GM21526 (cell line): ENCODE results near the gene PIH1D2.
A peak's percentile ranks its signal among the peaks of the same experiment; 100 is the strongest.
"Not testable (repeated sequence)": the region's sequence is repeated elsewhere in the genome, so short reads cannot be mapped to it uniquely, and the experiment has no call there.

ENCODE experiments used
- ATAC-seq: cut with Tn5 transposase; IDR thresholded peaks from one replicate; pipeline ENCODE4 v1.9.1; 2021; ENCODE audit warnings: moderate library complexity; ENCODE audit not compliant: unreplicated experiment, low FRiP score

The PIH1D2 gene

DNA sequence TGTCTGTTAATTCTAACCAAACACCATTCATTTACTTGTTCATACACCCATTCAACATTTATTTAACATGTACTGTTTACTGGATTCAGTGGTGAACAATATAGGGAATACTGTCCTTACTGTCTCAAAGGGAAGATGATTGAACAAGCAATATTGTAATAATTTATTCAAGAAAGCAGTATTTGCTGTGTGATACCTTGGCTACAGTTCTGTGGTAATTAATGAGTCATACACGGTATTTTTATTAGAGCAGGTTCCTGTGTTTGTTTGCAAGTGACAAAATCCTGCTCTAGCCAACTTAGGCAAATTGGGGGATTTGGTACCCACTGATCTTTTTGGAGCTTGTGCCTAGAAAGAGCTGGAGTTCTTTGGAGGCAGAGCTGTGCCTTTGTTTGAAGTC, 15.7 kb downstream of the PIH1D2 start:
- no peak for ATAC-seq

DNA sequence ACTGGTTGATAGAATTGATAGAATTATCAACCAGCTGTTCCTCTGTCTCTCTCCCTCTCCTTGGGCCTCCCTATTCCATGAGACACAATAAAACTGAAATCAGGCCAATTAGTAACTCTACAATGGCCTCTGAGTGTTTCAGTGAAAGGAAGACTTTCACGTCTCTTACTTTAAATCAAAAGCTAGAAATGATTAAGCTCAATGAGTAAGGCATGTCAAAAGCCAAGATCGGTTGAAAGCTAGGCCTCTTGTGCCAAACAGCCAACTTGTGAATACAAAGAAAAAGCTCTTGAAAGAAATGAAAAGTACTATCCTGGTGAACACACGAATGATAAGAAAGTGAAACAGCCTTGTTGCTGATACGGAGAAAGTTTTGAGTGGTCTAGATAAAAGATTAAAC, 16.6 kb downstream of the PIH1D2 start:
- no peak for ATAC-seq

DNA sequence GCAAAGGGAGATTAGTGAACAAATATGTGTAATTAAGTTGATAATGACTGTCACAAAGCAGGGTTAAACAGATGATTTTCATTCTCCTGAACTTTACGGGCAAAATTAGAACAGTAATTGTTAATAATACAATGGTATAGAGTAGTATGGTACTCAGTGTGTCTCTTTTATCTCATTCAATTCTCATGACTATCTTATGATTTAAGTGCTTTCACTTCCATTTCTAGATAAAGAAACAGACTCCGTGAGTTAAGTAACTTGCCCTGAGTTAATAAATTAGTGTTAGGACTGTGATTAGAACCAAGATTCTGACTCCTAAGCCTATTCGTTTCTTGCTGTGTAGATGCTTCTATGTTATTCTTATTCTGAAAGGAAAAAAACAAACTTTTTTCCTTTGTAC, 22.0 kb downstream of the PIH1D2 start:
- ATAC-seq: no peak

DNA sequence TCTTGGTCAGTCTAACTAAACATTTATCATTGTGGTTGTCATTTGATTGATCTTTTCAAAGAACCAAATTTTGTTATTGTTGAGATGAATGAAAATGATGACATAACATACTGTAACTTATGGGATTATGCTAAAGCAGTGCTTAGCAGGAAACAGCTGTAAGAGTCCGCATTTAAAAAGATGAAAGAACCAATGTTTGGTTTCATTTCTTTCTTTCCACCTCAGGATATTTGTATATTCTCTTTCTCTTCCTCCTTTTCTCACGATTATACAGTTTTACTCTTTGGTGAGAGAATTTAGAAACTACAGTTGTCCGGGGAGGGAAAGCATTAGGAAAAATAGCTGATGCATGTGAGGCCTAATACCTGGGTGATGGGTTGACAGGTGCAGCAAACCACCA, 23.1 kb downstream of the PIH1D2 start:
- ATAC-seq: peak; percentile 79

DNA sequence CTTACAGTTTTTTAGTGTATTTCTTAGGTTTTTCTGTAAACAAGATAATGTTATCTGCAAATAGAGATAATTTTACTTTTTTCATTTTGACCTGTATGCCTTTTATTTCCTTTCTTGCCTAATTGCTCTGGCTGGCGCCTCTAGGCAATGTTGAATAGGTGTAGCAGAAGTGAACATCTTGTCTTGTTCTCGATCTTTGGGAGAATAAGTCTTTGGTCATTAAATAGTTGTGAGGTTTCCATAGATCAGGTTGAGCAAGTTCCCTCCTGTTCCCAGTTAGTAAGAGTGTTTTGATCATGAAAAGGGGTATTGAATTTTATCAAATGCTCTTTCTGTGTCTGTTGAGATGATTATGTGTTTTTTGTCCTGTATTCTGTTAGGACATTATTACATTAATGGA, 24.0 kb downstream of the PIH1D2 start:
- no peak for ATAC-seq

DNA sequence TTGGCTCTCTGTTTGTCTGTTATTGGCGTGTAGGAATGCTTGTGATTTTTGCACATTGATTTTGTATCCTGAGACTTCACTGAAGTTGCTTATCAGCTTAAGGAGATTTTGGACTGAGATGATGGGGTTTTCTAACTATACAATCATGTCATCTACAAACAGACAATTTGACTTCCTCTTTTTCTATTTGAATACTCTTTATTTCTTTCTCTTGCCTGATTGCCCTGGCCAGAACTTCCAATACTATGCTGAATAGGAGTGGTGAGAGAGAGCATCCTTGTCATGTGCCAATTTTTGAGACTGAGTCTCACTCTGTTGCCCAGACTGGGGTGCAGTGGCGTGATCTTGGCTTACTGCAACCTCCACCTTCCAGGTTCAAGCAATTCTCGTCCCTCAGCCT, 25.6 kb downstream of the PIH1D2 start:
- not testable (repeated sequence) for ATAC-seq

DNA sequence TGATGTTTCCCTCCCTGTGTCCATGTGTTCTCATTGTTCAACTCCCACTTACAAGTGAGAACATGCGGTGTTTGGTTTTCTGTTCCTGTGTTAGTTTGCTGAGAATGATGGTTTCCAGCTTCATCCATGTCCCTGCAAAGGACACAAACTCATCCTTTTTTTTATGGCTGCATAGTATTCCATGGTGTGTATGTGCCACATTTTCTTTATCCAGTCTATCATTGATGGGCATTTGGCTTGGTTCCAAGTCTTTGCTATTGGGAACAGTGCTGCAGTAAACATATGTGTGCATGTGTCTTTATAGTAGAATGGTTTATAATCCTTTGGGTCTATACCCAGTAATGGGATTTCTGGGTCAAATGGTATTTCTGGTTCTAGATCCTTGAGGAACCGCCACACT, 27.2 kb downstream of the PIH1D2 start:
- not testable (repeated sequence) for ATAC-seq

DNA sequence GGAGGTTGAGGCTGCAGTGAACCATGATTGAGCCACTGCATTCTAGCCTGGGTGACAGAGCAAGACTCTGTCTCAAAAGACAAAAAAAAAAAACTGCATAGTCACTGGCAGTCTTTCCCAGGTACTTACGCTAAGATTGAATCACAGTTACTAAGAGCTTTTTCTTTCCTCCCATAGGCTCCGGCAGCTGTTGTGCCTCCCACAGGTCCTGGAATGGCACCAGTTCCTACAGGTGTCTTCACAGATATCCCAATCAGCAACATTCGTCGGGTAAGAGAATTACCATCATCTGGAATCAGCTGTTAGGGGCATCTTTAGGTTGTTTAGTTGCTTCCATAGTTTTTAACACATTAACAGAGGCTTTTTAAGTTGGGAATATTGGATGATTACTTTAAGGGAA, 28.9 kb downstream of the PIH1D2 start:
- ATAC-seq: no peak

DNA sequence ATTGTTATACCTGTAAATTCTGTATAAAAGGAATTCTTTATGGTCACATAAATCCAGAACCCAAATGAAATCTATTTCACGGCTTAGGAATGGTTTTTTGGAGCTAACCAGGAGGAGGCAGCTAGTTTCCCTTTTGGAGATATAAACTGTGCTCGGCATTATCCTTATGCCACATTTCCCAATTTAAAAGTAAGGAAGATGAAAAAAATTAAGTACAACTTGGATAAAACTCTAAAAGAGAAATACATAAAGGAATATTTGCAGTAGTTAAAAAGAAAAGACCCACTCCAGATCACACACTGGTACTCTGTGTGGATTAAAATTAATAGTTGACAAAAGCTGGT, 30.9 kb downstream of the PIH1D2 start:
- ATAC-seq: no peak

DNA sequence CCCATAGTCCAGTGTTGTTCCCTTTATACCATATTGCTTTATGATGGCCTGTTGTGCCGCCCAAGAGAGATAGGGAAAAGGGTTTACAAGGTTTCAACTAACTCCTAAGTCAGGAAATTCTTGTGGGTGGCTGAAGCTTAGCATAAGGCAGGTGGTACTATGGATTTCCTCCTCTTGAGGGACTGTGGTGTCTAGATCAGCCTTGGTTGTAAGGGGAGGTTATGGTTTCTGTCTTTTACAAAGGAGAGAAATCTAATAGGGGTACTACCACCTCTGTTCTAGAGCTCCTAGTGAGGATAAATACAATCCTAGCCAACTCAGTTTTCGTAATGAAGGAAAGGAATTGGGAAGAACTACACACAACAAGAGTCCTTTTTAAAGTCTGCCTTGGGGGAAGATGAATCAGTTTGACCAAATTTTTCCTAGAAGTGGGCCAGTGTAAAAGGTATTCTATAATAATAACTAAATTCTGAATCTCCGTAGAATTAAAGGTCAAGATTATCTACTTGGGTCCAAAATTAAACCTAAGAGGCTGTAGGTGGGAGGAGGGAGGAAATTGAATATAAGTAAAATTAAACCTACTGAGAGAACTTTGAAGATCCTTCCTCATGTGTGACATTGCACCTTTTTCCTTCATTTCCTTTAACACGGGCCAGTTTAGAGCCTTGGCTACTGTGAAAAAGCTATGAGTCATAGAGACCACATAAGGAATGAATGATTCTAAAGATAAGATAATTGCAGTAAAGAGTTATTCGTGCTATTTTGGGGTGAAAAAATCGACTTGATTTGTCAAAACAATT, 31.5 kb downstream of the PIH1D2 start:
- ATAC-seq: no peak

DNA sequence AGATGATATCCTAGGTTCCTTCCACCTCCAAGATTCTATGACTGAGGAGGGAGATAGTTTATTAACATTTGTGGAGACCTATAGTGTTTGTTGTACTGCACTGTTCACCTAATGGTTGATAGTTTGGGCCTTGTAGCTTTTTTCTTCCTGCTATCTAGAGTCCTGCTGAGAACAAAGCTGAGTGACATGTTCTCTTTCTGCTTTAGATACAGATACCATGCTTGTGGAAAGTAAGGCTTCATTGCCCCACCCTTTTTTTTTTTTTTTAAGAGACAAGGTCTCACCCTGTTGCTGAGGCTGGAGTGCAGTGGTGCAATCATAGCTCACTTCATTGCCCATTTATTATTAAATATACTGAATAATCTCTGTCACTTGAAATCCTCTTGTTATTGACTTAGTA, 36.3 kb downstream of the PIH1D2 start:
- no peak for ATAC-seq

DNA sequence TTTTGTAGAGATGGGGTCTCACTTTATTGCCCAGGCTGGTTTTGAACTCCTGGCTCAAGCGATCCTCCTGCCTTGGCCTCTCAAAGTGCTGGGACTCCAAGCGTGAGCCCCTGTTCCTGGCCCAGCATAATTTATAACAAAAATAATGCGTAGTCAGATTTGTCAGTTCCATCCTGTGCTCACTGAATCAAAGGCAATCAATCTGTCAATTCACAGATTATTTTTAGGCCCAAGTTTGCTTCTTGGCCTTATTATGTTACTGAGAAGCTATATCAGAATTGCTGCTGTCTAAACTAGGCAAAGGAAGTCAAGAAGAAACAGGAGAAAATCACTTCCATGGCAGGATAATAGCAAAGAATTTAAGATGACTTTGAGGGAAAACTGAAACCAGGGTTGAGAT, 39.9 kb downstream of the PIH1D2 start:
- no peak for ATAC-seq

DNA sequence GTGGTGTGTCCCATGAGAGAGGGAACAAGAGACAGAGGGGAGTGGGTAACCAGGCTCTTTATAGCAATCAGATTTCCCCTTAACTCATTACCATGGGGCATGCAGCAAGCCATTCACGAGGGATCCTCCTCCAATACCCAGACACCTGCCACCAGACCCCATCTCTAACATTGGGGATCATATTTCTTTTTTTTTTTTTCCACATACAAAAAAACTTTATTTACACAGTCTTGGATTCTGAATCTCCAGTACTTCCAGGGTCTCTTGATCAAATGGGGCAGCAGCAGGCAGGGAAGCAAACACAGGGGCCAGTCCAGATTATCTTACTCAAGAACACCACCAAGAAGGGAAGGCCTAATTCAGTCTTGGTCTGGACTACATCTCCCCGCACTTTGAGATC, 44.4 kb downstream of the PIH1D2 start:
- no peak for ATAC-seq

DNA sequence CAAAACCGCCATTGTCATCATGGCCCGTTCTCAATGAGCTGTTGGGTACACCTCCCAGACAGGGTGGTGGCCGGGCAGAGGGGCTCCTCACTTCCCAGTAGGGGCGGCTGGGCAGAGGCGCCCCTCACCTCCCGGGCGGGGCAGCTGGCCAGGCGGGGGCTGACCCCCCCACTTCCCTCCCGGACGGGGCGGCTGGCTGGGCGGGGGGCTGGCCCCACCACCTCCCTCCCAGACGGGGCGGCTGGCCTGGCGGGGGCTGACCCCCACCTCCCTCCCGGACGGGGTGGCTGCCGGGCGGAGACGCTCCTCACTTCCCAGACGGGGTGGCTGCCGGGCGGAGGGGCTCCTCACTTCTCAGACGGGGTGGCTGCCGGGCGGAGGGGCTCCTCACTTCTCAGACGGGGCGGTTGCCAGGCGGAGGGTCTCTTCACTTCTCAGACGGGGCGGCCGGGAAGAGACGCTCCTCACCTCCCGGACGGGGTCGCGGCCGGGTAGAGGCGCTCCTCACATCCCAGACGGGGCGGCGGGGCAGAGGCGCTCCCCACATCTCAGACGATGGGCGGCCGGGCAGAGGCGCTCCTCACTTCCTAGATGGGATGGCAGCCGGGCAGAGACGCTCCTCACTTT, 46.9 kb downstream of the PIH1D2 start:
- ATAC-seq: not testable (repeated sequence)

DNA sequence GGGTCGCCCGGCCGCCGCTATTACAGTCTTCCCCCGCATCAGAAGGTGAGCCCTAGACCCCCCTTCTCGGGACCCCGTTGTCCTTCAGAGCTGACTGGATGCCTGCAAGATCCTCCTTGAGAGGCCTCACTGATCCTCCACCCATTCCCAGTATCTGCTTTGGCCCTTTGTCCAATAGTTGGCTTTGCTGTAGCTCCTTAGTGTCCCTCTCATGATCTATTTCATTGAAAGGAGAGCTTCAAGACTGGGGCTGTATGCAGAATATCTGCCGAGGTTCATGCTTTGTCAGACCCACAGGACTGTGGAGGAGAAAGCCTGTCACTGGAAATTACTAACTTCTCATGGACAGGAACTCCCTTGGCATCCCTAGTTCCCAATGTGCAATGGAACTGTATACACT, 48.1 kb downstream of the PIH1D2 start:
- peak; percentile 4 for ATAC-seq

DNA sequence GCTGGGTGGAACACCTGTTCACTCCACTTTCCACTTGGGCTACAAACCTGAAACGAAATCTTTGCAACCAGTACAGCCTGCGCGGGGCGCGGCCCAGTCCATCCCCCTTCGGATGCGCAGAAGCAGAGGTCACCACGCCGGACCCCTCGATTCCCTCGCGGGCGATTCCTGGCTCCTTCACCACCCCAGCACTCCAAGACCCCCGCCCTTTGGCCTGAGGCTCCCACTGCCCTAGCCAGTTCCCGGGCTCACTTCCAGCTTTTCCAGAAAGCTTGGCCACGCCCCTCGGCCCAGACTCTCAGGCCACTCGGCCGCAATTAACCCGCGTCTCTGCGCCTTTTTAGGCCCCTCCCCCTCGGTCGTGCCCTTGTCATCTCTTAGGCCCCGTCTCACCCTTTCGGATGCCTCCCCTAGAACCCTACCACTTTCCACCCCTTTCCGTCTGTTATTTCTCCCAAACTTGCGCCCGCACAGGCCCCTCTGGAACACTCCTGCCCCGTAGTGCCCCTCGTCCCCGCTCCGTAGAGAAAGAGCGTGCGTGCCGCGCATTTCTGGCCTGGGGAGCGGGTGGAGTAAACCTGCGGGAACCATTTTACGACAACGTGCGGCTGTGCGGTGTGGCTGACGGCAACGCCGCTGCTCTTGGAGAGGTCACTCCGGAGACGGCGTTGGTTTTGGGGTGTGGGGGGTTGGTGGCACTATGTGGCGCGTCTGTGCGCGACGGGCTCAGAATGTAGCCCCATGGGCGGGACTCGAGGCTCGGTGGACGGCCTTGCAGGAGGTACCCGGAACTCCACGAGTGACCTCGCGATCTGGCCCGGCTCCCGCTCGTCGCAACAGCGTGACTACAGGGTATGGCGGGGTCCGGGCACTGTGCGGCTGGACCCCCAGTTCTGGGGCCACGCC, 48.8 kb downstream of the PIH1D2 start, which contains the start of gene DLAT:
TSS of gene DLAT (plus strand) at position 636 of the 906 bp plus-strand sequence. CDS start at position 701, 65 bp downstream.
- peak; percentile 77 for ATAC-seq

DNA sequence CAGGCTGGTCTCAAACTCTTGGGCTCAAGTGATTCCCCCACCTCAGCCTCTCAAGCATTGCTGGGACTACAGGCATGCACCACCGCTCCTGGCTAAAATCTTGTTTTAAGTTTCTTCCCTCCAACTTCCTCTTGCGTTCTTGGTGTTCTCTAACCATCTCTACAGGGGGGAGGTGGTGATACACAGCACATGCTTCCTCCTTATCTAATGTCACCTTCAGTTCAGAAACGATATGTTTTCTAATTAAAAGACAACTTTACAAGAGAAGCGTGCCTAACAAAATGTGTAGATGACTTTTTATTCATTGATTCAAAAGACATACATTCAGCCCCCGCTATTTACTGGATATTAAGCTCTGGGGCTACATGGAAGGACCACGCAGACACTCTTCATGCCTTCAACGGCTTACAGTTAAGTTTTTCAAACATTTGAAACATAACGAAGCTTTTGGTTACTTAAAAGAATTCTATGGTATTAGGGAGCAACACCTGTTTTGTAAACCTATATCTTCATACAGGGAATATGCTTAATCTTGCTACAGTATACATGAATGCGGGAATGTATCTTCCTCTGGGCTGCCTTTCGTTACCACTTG, 49.5 kb downstream of the PIH1D2 start:
- ATAC-seq: no peak

DNA sequence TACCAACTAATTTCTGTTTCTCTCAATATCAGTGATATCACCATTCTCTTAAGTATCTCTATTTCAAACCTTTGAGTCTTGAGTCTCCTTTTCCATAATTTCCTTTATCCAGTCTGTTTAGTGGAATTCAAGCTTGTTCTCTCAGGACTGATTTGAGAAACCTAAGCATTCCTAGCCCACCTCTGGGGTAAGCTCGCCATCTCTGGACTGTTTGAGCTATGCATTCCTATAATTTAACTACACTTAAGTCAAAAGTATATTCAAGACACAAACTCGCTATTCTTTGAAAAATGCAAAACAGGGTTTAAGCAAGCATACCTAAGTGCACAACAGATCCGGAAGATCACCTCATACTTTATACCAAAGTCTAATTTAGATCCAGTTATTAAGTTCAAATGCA, 50.7 kb downstream of the PIH1D2 start:
- ATAC-seq: no peak

DNA sequence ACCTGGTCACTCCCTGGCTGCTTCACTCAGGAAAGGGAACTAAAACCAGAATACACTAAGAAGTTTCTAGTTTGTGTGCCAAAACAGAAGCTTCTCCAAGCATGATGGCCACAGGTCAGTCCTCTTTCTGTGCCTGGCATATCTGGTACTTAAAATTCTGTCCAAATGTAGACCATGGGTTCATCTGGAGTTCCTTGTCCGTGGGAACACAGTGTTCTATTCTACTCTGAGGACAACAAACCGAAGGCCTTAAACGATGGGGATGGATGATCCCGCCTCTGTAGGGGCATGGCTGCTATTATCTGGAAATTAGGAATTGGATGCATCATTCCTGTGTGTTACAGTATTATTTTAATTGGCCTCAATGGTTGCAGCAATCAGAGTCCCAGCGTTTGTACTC, 54.8 kb downstream of the PIH1D2 start:
- no peak for ATAC-seq
